ENCODE results near the gene PISD.
"Not testable (repeated sequence)": the region's sequence is repeated elsewhere in the genome, so short reads cannot be mapped to it uniquely, and the experiment has no call there.

The PISD gene

DNA sequence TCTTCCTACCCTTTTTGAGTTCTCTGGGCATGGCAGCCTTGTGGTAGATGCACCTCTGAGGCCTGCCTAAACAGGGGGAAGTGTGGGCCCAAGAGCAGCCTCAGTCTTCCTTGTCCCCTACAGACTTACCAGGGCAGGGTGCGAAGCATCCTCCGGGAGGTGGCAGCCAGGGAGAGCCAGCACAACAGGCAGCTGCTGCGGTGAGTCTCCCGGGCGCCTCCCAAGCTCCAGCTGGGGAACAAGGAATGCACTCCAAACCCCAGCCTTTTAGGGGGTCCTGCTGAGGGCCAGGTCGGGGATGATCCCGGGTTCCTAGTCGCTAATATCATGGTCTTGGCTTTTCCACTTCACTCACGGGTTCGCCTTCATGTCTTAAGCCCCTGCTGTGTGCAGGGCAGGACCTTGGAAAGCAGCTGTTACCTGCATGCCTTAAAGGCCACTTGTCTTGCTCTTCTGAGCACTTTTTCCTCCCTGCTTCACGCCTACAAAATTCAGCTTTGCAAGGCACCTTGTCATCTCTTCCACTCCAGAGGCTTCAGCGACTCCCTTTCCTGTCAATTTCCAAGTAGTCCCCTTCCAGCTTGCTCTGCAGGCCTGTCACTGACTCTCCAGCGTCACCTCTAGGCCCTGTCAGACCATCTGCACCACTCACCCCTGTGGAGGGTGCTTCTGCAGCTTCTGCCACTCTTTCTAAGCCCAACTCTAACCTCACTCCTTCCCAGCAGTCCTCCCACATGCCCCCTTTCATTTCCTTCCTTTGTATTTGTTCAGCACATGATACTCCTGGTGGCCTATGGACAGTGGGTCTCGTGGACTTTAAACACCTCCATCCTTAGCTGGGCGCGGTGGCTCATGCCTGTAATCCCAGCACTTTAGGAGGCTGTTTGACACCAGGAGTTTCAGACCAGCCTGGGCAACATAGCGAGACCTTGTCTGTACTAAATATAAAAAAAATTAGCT, 57.0 kb downstream of the PISD start:
- DNase-seq: no peak

DNA sequence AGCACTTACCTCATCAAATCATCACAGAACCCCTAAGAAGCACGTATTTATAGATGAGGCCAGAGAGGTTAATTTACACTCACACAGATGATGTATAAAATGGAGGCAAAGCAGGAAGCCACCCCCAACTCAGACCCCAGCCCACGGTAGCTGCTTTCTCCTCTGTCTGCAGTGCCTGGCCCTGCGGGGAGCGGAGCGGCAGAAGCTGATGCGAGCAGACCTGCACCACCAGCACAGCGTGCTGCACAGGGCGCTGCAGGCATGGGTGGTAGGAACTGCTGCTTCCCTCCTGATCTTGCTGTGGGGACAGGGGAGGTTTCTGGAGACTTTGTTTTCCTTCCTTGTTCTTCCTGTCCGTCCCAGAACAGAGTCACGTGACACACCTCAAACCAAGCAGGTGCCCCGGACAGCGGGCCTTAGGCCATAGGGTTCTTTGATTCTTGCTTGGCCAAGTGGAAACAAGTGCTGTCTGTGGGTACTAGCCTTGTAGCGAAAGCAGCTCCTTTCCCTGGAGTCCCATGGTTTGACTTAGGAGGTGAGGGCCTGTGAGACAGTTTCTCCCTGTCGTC, 57.8 kb downstream of the PISD start:
- no peak for DNase-seq

DNA sequence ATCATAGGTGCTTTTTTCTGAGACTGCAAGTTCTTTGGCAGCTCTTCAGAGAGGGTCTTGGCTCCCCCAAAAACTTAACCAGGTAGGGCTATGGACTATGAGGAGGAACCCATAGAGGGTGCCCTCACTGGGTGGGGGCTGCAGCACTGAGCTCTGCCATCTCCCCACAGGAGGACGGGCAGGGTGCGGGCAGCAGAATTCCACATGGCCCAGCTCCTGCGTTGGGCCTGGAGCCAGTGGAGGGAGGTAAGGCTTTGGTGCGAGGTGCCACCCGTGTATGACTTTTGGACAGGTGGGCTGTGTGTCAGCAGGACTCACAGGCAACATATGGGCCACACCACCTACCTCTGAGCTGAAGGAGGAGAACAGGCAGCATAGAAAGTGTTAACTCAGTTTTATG, 58.4 kb downstream of the PISD start:
- DNase-seq: no peak

DNA sequence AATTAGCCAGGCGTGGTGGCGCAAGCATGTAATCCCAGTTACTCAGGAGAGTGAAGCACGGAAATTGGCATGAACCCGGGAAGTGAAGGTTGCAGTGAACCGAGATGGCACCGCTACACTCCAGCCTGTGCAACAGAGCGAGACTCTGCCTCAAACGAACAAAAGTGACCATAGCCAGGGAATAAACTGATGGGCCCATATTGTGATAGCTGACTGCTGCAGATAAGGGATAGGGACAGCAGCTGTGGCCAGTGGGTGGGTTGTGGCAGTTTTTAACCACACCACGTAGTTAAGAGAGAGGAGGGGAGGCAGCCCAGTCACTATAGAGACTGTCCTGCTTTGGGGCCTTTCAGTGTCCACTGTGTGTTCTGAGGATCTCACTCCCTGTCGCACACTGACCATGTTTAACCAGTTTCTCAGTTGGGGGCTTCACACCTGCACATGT, 58.9 kb downstream of the PISD start:
- no peak for DNase-seq

DNA sequence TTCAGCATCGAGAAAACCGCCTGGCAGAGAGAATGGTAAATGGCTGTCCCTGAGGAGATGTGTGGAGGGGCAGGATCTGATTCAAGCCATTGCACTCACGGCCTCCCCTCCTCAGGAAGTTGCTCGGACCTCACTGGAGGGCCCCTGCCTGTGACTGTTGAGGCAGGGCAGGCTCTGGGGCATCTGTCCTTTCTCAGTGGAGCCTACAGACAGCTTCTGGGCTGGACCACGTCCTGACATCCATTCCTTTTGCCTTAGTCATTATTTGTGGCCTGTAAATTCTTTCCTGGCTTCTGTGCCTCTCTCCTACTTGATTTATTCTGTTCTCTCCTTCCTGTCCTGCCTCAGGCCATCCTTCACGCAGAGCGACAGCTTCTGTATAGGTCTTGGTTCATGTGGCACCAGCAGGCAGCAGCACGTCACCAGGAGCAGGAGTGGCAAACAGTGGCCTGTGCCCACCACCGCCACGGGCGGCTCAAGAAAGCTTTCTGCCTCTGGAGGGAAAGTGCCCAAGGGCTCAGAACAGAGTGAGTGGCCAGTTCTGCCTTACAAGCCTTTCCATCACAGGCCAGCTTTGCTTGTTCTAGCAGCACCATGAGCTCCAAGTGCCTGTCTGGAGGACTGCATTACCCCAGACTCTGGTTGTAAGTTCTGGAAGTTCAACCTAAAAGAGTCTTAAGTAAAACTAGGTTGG, 59.6 kb downstream of the PISD start:
- no peak for DNase-seq

DNA sequence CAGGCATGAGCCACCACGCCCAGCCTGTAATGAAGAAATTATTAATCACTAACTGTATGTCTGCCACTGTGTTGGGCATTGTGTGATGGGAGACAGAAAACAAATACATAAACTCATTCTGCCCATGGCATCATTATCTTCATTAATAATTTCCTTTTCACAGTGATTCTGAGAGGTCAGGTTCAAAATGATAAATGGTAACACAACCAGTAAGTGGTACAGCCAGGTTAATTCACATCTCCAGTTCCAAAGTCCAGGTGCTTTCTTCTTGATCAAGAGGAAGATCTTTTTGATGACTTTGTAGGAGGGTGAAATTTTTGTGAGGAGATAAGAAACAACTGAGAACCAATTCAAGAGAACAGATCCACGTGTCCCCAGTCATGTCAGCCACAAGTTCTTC, 66.7 kb downstream of the PISD start:
- DNase-seq: no peak

DNA sequence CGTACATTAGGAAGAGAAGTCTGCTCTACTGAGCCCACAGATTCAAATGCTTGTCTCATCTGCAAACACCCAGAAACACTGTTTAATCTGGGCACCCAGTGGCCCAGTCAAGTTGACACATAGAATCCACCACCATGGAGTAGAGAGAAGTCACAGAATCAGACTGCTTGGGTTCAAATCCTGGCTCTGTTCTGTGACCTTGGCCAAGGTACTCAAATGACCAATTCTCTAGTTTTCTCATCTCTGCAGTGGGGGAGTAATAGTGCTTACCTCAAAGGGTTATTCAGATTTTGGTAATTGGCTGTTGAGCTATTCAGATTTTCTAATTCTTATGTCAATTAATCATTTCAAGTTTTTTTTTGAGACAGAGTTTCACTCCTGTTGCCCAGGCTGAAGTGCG, 71.9 kb downstream of the PISD start:
- DNase-seq: not testable (repeated sequence)

DNA sequence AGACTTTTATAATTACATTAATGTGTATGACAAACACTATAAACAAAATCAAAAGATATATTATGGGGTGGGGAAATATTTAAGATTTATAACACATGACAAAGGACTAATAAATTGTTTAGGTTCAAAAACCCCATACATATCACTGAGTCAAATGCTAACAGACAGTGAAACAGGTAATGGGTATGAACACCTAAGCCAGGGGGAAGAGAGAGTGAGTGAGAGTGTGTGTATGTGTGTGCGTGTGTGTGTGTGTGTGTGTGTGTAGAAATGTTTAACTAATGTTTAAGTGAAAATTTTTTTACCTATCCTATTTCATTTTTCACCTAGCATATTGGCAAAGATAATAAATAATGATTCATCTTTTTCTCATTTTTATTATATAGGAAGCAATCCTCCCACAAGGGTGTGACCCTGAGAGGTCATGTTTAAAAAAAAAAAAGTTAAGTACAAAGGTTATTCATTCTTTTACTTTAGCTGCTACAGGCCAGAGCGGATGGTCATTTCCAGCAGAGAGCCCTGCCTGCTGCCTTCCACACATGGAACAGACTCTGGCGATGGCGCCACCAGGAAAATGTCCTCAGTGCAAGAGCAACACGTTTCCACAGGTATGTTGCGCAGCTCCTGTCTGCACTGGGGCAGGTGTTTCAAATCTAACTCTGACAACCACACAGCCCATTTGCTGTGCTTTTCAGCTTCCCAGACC, 72.9 kb downstream of the PISD start:
- DNase-seq: no peak

DNA sequence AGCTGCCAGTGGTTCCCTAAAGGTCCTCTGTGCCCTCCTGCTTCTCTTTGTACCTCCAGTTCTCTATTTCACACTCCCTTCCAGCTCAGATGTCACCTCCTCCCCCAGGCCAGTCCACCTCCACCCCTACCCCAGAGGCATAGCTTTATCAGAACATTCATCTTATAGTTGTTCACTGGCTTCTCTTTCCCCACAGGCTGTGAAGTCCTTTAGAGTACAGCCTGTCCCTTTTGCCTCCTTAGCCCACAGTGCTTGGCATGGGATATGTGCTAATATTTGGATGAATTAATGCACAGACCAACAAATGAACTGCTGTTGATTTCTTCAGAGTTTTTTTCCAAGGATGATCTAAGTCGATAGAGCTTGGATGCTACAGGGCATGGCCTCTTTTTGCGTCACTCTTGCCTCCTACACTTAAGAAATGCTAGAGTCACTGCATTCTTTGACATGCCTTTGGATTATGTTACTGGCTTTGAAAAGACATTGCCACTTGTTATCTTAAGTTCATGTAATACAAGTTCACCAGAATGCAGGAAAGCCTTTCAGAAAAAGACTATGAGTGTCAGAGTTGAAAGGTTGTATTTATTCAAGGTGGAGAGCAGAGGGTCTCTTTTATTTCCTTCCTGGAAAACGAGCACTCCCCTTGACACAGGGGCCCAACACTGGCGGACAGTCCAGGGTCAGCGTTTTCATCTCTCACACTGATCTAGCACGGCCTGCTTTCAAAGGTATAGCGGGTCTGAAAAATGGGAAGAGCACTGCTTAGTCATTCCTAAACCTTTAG, 75.7 kb downstream of the PISD start:
- DNase-seq: no peak

DNA sequence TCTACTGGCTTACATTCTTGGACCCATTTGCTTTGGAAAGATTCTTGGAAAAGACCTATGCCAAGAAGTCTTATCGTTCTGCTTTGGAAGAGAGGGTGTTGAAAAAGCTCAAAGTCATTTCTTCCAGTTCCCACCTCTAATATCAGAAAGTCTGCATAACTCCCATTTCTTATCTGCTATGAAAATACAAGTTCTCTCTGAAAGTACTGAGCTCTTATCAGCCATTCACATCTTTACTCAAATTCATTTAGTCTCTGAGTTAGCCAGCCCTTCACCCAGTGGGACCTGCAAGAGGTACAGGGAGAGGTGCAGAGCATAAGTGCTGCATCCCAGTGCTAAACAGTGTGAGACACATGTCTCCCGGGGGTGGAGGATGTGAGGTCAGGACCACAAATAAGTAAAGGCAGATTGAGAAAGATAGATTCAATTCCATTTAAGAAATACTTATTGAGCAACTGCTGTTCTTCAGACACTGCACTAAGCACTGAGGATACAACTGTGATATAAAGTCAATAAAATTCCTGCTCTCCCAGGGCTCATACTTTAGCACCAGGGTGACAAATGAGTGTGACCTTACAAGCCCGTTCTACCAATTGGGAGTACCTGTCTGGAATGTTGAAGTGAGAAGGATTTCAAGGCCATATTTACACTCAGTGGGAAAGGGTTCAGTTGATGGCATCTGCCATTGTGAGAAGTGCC, 76.7 kb downstream of the PISD start:
- DNase-seq: no peak

DNA sequence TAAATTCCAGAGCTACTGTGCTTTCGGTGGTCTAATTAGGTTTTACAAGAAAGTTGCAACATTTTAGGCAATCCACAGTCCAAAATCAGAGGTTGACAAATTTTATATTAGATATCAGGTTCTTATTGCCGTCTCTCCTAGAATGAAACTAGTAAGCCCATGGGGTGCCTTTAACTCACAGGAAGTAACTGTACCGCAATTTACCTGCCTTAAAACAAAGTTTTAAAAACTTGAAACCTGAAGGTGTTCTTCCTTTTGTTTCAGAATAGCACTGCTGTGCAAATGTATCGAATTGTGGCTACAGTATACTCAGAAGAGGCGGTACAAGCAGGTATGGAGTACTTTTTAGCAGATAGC, 77.2 kb downstream of the PISD start:
- DNase-seq: no peak

DNA sequence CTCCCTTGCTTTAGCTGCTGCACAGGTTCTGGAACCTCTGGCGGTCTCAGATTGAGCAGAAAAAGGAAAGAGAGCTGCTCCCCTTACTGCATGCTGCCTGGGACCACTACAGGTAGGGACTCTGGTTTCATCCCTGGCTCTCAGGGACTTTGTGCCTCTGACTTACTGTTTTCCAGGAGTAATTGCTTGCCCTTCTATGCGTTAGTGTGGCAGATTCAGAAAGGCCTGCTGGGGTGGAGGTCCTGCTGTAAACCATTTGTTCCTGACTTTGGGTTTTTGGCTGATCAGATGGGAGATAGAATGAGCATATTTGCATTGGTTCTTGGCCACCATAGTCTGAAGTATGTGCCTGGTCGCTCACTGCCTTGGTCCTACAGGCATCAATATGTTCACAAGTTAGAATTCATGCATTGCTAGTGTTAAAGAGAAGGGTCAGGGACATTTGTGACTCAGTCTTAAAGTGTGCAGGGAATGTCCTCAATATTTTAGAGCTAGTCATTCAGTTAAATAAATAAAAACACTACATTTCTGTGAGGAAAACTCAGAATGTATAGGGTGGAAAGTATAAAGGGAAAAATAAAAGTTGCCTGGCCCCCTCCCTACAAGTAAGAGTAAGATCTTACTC, 78.0 kb downstream of the PISD start:
- no peak for DNase-seq

DNA sequence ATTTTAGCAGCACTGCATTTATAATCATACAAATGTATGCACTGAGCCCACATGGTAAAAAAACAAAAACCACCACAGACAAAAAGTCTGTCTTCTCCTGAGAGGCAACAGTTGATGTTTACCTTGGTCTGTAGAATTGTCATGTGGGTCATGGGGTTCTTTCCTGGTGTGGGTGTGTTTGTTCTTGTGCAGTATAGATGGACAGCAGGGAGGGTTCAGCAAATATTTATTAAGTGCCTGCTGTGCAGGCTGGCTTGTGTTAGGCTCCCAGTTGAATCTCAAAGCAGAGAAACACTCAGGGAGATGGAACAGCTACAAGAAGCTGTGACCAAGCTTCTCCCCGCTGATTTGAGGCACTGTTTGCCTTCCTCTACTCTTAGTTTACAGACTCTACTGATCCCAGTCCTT, 82.2 kb downstream of the PISD start:
- no peak for DNase-seq

DNA sequence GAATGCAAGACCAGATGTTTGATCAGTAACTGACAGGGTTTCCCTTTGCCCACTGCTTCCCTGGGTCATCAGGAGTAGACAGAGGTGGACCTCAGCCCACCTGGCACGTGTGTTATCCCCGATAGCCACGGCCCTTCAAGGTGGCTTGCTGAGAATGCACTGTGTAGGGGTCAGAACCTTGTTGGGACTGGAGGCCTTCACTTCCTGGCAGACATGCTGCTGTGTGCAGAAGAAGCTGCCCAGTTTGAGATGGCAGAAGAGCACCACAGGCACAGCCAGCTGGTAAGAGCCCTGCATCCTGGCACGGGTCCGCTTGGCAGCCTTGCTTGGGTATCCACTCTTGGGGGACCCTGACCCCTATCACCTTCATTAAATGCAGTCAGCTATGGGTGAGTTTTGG, 83.8 kb downstream of the PISD start:
- no peak for DNase-seq

DNA sequence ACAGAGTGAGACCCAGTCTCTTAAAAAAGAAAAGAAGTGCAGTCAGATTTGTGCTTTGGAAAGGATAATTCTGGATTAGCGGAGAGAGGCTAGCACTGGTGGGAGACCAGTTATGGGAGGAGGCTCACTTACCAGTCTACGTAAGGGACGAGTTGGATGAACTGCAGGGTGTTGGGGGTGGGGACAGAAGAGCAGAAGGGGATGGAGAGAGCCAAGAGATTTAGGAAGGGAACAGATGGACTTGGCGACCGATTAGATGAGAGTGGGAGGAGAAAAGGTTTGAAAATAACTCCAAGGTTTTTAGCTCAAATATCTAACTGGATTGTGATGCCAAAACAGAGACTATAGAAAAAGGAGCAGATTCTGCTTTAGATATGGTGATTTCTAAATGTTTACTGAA, 84.3 kb downstream of the PISD start:
- DNase-seq: no peak

DNA sequence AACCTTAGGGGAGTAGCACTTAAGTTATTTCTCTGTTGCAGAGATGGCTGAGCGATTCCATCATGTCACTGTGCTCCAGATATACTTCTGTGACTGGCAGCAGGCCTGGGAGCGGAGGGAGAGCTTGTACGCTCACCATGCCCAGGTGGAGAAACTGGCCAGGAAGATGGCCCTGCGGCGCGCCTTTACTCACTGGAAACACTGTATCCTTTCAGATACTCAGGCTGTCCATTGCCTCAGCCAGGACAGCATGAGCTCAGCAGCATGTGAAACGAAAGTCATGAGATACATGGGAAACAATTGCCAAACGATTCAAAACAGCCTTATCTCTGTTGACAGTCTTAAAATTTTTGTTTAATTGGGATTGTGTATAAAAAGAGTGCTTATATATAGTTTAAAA, 86.8 kb downstream of the PISD start:
- no peak for DNase-seq

DNA sequence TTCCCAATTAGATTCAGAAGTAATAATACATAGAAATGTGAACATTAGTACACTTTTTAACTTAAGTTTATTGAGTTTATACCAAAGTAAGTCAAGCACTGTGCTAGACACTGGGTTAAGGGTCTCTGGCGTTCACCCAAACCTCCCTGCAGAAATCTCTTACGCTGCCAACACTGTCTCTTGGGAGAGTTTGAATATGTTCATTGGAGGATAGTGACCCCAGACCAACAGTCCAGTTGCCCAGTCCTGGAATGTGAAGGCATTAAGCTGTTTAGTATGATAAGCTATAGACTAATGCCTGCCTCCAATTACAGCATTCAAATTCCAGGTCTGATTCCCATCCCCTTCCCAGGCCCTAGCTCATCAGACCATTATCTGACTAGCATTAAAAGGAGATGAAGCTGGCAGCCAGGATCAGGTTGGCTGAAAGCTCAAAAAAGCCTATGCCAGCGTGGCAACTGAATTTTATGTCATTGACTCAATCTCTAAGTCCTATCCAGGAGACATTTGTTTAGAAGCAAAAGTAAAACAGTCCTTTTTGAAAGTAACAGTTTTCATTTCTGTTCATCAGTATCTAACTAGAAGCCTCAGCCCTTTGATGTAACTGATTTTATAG, 87.9 kb downstream of the PISD start:
- DNase-seq: no peak

DNA sequence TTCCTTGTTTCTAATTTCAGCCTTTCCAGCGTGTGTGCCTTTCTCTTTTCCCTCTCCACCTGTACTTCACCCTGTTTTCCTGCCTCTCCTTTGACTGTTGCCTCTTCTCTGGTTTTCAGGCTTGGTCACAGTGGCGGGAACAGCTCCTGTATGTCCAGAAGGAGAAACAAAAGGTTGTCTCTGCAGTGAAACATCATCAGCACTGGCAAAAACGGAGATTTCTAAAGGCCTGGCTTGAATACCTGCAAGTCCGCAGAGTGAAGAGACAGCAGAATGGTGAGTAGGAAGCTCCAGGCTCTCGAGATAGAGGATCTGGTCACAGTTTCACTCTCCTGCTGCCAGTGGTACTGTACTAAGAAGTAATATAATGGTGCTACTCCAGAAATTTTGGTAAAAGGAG, 89.1 kb downstream of the PISD start:
- DNase-seq: no peak

DNA sequence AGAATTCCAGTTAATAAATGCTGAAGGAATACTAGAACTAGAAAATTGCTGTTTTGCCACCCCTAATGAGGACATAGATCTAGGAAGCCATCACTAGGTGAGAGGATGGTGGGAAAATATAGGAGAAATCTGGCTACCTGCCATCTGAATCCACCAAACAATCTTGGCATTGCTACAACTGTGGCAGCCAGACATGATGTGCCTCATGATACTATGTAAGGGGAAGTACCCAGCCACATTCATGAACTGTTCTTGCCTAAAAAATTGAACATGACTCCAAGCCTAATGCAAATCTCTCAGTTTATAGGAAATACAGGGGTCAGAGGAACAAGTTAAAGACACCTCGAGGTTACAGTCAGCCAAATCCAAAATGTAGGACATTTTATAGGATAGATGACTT, 92.9 kb downstream of the PISD start:
- no peak for DNase-seq
